ENCODE measurements around the gene COTL1. TPM values are rescaled to one million over a fixed set of nuclear protein-coding genes. Genes with fewer than 3 reads are reported as not detected.

COTL1 gene
- total and polyA plus RNA-seq, 2 donors: 117 to 145 TPM

Other genes with a start within 250 kb of the COTL1 start
- gene ATP2C2, start 249.5 kb downstream of the COTL1 start, total RNA-seq: 0.38 TPM
- 0.94 TPM for gene ATP2C2, start 249.5 kb downstream of the COTL1 start, polyA plus RNA-seq
- gene MEAK7, start 113.4 kb downstream of the COTL1 start, total RNA-seq: 7.3 TPM
- 4.4 TPM for gene MEAK7, start 113.4 kb downstream of the COTL1 start, polyA plus RNA-seq
- 14.4 TPM for gene KLHL36, start 30.4 kb upstream of the COTL1 start, total RNA-seq
- gene KLHL36, start 30.4 kb upstream of the COTL1 start, polyA plus RNA-seq: 17.8 TPM
- 31.7 TPM for gene USP10, start 81.9 kb upstream of the COTL1 start, total RNA-seq
- gene USP10, start 81.9 kb upstream of the COTL1 start, polyA plus RNA-seq: 44.7 TPM
- 2.1 TPM for gene CRISPLD2, start 201.9 kb upstream of the COTL1 start, total RNA-seq
- gene CRISPLD2, start 201.9 kb upstream of the COTL1 start, polyA plus RNA-seq: 7.2 TPM